Measurements from ENCODE around the gene GALNT15.

- no peak for TF ChIP-seq CTCF (IDR thresholded peaks at IDR 0.05)
- no peak for TF ChIP-seq POLR2A (IDR thresholded peaks at IDR 0.05)
- TF ChIP-seq POLR2AphosphoS5 (IDR thresholded peaks at IDR 0.05), result no peak
- no peak for TF ChIP-seq EP300 (IDR thresholded peaks at IDR 0.05)
Measured at GRCh38 chr3:16199769-16200168, 25.3 kb downstream of the GALNT15 start.

All from stomach (tissue), 4 donors.